PC-3 (cell line): Measurements from ENCODE around the gene CIB4. TPM values are rescaled to one million over a fixed set of nuclear protein-coding genes. Genes with fewer than 3 reads are reported as not detected.

Source experiments
- ATAC-seq: fragments of 200-7000 bp; cut with Tn5 transposase; 2 replicates; pipeline ENCODE4 v1.9.1; 2020; ENCODE audit warnings: mild to moderate bottlenecking, moderate library complexity
- BruUV-seq: library from RNA; stranded (reverse); fragments of 400-500 nt; replicated peaks from 2 replicates; lab custom pipeline; 2021; lab: Mats Ljungman, UMichigan
- CTCF ChIA-PET: fragments of 300-600 bp; sonication (Branson Sonifier 250); formaldehyde crosslinking; loops from one replicate; lab custom pipeline; 2022; ENCODE audit warnings: antibody characterized with exemption; lab: Charles Lee
- POLR2A ChIA-PET: fragments of 300-600 bp; sonication (Branson Sonifier 250); formaldehyde crosslinking; loops from one replicate; lab custom pipeline; 2022; ENCODE audit warnings: antibody characterized with exemption; ENCODE audit not compliant: unreplicated experiment; lab: Charles Lee
- DNase-seq: peaks from one replicate; pipeline ENCODE4 v3.0.0-alpha.2; 2015
- H2AFZ ChIP-seq: fragments of 300-600 bp; sonication (generic); 2 replicates; pipeline ENCODE4 v1.6.0; 2016; ENCODE audit warnings: antibody characterized with exemption, low read length
- H3F3A ChIP-seq: fragments of 300-600 bp; sonication (generic); one replicate; pipeline ENCODE4 v1.6.0; 2017; ENCODE audit warnings: antibody characterized with exemption, low read length, control low read depth, mild to moderate bottlenecking; ENCODE audit not compliant: unreplicated experiment
- H3K27ac ChIP-seq: fragments of 300-600 bp; sonication (generic); 2 replicates; pipeline ENCODE4 v1.5.1; 2016; ENCODE audit warnings: mild to moderate bottlenecking, low read length
- H3K27me3 ChIP-seq: fragments of 300-600 bp; sonication (generic); 2 replicates; pipeline ENCODE4 v1.6.1; 2016; ENCODE audit warnings: low read length, mixed read lengths
- H3K36me3 ChIP-seq: fragments of 300-600 bp; sonication (generic); 2 replicates; pipeline ENCODE4 v1.6.1; 2016; ENCODE audit warnings: low read depth, mixed run types, low read length, mixed read lengths
- H3K4me1 ChIP-seq: fragments of 300-600 bp; sonication (generic); 2 replicates; pipeline ENCODE4 v1.5.1; 2016; ENCODE audit warnings: low read length; ENCODE audit not compliant: insufficient read depth
- H3K4me2 ChIP-seq: fragments of 300-600 bp; sonication (generic); 2 replicates; pipeline ENCODE4 v1.6.0; 2016; ENCODE audit warnings: low read length
- H3K4me3 ChIP-seq: fragments of 300-600 bp; sonication (generic); 2 replicates; pipeline ENCODE4 v1.5.1; 2016; ENCODE audit warnings: mild to moderate bottlenecking, low read length, mixed read lengths
- H3K79me2 ChIP-seq: fragments of 300-600 bp; sonication (generic); 2 replicates; pipeline ENCODE4 v1.6.1; 2017; ENCODE audit warnings: low read length, mixed read lengths
- H3K9ac ChIP-seq: fragments of 300-600 bp; sonication (generic); 2 replicates; pipeline ENCODE4 v1.6.0; 2016; ENCODE audit warnings: mild to moderate bottlenecking, low read length
- H3K9me2 ChIP-seq: fragments of 300-600 bp; sonication (generic); replicated peaks from 2 replicates; pipeline ENCODE4 v1.6.1; 2016; ENCODE audit warnings: mixed run types, low read length, mixed read lengths
- H3K9me3 ChIP-seq: fragments of 300-600 bp; sonication (generic); 2 replicates; pipeline ENCODE4 v1.6.1; 2016; ENCODE audit warnings: low read length, mixed read lengths
- H4K20me1 ChIP-seq: fragments of 300-600 bp; sonication (generic); 2 replicates; pipeline ENCODE4 v1.6.1; 2016; ENCODE audit warnings: low read length, mixed read lengths
- CTCF ChIP-seq: fragments of 300-600 bp; sonication (generic); conservative IDR thresholded peaks from 2 replicates; pipeline ENCODE4 v1.5.1; 2017; ENCODE audit warnings: antibody characterized with exemption, low read depth, mild to moderate bottlenecking, low read length
- EZH2 ChIP-seq: fragments of 300-600 bp; sonication (generic); IDR thresholded peaks from one replicate; pipeline ENCODE4 v1.6.1; 2017; ENCODE audit warnings: antibody characterized with exemption, mild to moderate bottlenecking, low read length; ENCODE audit not compliant: unreplicated experiment
- EZH2phosphoT487 ChIP-seq: fragments of 300-600 bp; sonication (generic); IDR thresholded peaks from 2 replicates; pipeline ENCODE4 v1.6.1; 2018; ENCODE audit warnings: mild to moderate bottlenecking, antibody characterized with exemption, low read length, borderline replicate concordance
- intact Hi-C: fragments of 100-400 bp; cut with micrococcal nuclease; formaldehyde crosslinking; loops from 2 replicates; pipeline ENCODE4 v1.9.0; 2023
- total RNA-seq: library from RNA; depleted of rRNA; stranded (reverse); fragments of >200 nt; gene quantifications from 2 replicates; pipeline ENCODE4 v1.2.3, GENCODE V29; 2014

CIB4 gene
- total RNA-seq, 1 experiment from 2014 or later, result not detected

GRCh38 chr2:26605999-26606846 is 34.9 kb downstream of the CIB4 start:
- Histone ChIP-seq H3K27ac (peak overlapping the region; percentile 23), H3K4me1 (peaks cover 21% of the 10 kb centered on the region), H4K20me1 (no peaks in the 10 kb centered on the region), H2AFZ (peak overlapping the region; percentile 5; the same call in 1 of the 2 replicates), H3K9me2 (no peaks in the 10 kb centered on the region), H3K9me3 (no peaks in the 10 kb centered on the region), H3F3A (no peaks in the 10 kb centered on the region), H3K4me3 (peak overlapping the region; percentile 14; the same call in 1 of the 2 replicates), H3K27me3 (peaks cover 5% of the 10 kb centered on the region; the same call in 1 of the 2 replicates), H3K79me2 (no peaks in the 10 kb centered on the region), H3K4me2 (peak overlapping the region; percentile 80), H3K9ac (no peak overlapping the region), H3K36me3 (no peaks in the 10 kb centered on the region)
- ATAC-seq (no peak), DNase-seq (no peak)
- BruUV-seq, result no TSS peak
- ChIA-PET CTCF (interaction anchor here (0.5 to 3.0 kb wide), 4 partner anchors 64 to 150 kb away, joined by 3 to 20 read pairs (median 4); no protein-coding TSS in a partner anchor), POLR2A (interaction anchor here (0.7 kb wide), 1 partner anchor 36 kb away, joined by 6 read pairs; no protein-coding TSS in a partner anchor)
- intact Hi-C loops, result loop anchor here (1.0 kb wide), 1 partner anchor 139 kb away; no protein-coding TSS in a partner anchor
- TF ChIP-seq CTCF (no peak), EZH2phosphoT487 (no peak), EZH2 (no peak)

GRCh38 chr2:26605195-26605998 is 35.8 kb downstream of the CIB4 start:
- Histone ChIP-seq H4K20me1 (no peaks in the 10 kb centered on the region), H3K27ac (no peak overlapping the region), H3K9me3 (no peaks in the 10 kb centered on the region), H3K4me2 (no peak overlapping the region), H3K9ac (no peak overlapping the region), H3K79me2 (no peaks in the 10 kb centered on the region), H3K4me3 (no peak overlapping the region), H3K36me3 (no peaks in the 10 kb centered on the region), H3F3A (no peaks in the 10 kb centered on the region), H3K27me3 (peaks cover 5% of the 10 kb centered on the region; the same call in 1 of the 2 replicates), H2AFZ (no peak overlapping the region), H3K4me1 (peaks cover 21% of the 10 kb centered on the region), H3K9me2 (no peaks in the 10 kb centered on the region)
- peak; percentile 68 for ATAC-seq
- POLR2A ChIA-PET, result interaction anchor here (0.6 kb wide), 1 partner anchor 142 kb away, joined by 4 read pairs; no protein-coding TSS in a partner anchor
- DNase-seq, result peak; percentile 81
- CTCF ChIA-PET, result interaction anchor here (0.7 to 3.0 kb wide), 2 partner anchors 140 to 144 kb away, joined by 3 to 20 read pairs; no protein-coding TSS in a partner anchor
- BruUV-seq, result no TSS peak
- peak; percentile 97 for TF ChIP-seq CTCF
- no peak for TF ChIP-seq EZH2
- intact Hi-C loops, result loop anchor here (1.0 kb wide), 1 partner anchor 140 kb away; no protein-coding TSS in a partner anchor
